Effector memory CD4-positive, alpha-beta T cell (primary cell): Measurements from ENCODE around the gene CA7.

Experiments
- DNase-seq, 3 donors: peaks; one replicate each; pipeline ENCODE4 v3.0.0-alpha.2; 2020
- H3K27ac ChIP-seq: 2 replicates; pipeline ENCODE4 v1.7.0; 2013; ENCODE audit warnings: mild to moderate bottlenecking, low read length, moderate library complexity; ENCODE audit not compliant: insufficient read depth, poor library complexity, severe bottlenecking
- H3K27me3 ChIP-seq: replicated peaks from 2 replicates; pipeline ENCODE4 v1.7.0; 2013; ENCODE audit warnings: mild to moderate bottlenecking, low read length; ENCODE audit not compliant: insufficient read depth, control insufficient read depth, poor library complexity, severe bottlenecking
- H3K36me3 ChIP-seq: 2 replicates; pipeline ENCODE4 v1.7.0; 2013; ENCODE audit warnings: mild to moderate bottlenecking, low read length, moderate library complexity; ENCODE audit not compliant: control insufficient read depth, insufficient read depth
- H3K4me1 ChIP-seq: 2 replicates; pipeline ENCODE4 v1.7.0; 2013; ENCODE audit warnings: low read length, mild to moderate bottlenecking; ENCODE audit not compliant: control insufficient read depth, insufficient read depth, poor library complexity, severe bottlenecking
- H3K4me3 ChIP-seq: 2 replicates; pipeline ENCODE4 v1.7.0; 2013; ENCODE audit warnings: low read length, low read depth, mild to moderate bottlenecking; ENCODE audit not compliant: insufficient read depth, poor library complexity, severe bottlenecking
- H3K9me3 ChIP-seq: 2 replicates; pipeline ENCODE4 v1.7.0; 2013; ENCODE audit warnings: mild to moderate bottlenecking, low read length, moderate library complexity; ENCODE audit not compliant: control insufficient read depth

CA7 gene

DNA sequence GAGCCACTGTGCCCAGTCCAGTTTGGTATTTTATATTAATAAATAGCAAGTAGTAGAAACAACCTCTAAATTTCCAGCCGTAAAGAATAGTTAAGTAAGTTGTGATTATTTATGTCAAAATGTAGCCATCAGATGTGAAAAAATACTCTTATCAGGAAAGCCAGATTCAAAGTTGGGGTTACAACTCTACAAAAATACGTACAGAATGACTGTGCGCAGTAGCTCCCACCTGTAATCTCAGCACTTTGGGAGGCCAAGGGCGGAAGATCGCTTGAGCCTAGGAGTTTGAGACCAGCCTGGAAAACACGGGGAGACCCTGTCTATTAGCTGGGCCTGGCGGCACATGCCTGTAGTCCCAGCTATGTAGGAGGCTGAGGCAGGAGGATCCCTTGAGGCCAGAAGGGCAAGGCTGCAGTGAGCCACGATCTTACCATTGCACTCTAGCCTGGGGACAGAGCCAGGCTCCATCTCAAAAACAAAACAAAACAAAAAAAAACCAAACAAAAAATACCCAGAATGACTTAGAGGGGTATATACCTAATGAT, 37.8 kb downstream of the CA7 start:
- Histone ChIP-seq H3K27ac (no peak overlapping the region), H3K4me3 (no peak overlapping the region), H3K27me3 (no peaks in the 10 kb centered on the region), H3K36me3 (peaks cover 19% of the 10 kb centered on the region), H3K9me3 (no peaks in the 10 kb centered on the region), H3K4me1 (peaks cover 11% of the 10 kb centered on the region)
- no peak for DNase-seq

DNA sequence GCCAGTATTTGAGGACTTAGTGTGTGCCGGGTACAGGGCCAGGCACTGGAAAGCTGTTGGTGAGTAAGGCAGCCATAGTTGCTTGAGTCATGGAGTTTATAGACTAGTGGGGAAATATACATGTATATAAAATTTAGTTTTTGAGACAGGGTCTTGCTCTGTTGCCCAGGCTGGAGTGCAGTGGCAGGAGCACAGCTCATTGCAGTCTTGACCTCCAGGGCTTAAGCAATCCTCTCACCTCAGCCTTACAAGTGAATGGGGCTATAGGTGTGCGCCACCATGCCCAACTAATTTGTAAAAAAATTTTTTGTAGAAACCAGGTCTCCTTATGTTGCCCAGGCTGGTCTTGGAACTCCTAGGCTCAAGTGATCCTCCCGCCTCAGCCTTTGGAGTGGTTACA, 38.5 kb downstream of the CA7 start:
- peaks cover 11% of the 10 kb centered on the region for H3K4me1 ChIP-seq
- no peak overlapping the region for H3K27ac ChIP-seq
- DNase-seq = no peak
- H3K36me3 ChIP-seq = peaks cover 19% of the 10 kb centered on the region
- H3K9me3 ChIP-seq = no peaks in the 10 kb centered on the region
- H3K4me3 ChIP-seq = no peak overlapping the region
- H3K27me3 ChIP-seq = no peaks in the 10 kb centered on the region

DNA sequence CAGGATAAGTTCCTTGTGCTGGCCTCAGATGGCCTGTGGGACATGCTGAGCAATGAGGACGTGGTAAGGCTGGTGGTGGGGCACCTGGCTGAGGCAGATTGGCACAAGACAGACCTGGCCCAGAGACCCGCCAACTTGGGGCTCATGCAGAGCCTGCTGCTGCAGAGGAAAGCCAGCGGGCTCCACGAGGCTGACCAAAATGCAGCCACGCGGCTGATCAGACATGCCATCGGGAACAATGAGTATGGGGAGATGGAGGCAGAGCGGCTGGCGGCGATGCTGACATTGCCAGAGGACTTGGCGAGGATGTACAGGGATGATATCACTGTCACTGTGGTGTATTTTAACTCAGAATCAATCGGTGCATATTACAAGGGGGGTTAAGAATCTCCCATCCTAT, 41.3 kb downstream of the CA7 start:
- Histone ChIP-seq H3K9me3 (no peaks in the 10 kb centered on the region), H3K4me3 (no peak overlapping the region), H3K36me3 (peaks cover 21% of the 10 kb centered on the region), H3K27ac (no peak overlapping the region), H3K27me3 (no peaks in the 10 kb centered on the region), H3K4me1 (peaks cover 5% of the 10 kb centered on the region)
- no peak for DNase-seq

DNA sequence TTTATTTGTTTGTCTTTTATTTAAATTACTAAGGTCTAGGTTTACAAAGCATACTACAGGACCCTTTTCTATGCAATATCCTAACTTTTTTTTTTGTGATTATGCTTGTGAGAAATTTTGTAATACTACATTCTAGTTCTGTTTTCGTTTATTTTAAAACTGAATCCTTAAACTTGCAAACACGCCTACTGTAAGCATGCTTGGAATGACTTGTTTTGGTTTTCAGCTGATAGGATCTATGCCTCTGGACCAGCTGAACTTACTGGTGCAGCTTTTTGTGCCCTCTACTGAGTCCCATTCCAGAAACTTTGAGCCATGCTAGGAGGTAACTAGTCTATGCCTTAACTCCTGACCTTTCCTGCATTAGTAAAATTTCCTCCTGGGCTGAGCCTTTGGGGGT, 42.1 kb downstream of the CA7 start:
- Histone ChIP-seq H3K9me3 (no peaks in the 10 kb centered on the region), H3K27me3 (no peaks in the 10 kb centered on the region), H3K4me3 (no peak overlapping the region), H3K36me3 (peaks cover 21% of the 10 kb centered on the region), H3K27ac (no peak overlapping the region), H3K4me1 (no peaks in the 10 kb centered on the region)
- no peak for DNase-seq

DNA sequence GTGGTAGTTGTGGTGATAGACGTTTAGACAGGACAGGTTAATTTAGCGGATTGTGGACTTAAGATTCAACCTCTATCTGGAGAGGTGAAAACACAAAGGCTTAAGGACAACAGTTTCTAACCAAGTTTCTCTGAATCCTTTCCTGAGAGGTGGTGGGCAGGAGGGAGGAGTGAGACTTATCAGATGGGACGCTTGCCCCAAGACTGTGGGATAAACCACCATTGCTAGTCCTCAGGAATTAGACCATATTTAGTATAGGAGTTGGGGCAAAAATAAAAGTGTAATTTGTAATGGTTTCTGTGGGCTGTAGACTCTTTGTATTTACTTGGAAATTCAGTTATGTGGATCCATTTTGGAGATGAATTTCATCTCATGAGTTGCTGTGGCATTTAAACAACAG, 42.7 kb downstream of the CA7 start:
- Histone ChIP-seq H3K4me3 (no peak overlapping the region), H3K27ac (no peak overlapping the region), H3K27me3 (no peaks in the 10 kb centered on the region), H3K9me3 (no peaks in the 10 kb centered on the region), H3K4me1 (no peaks in the 10 kb centered on the region), H3K36me3 (peaks cover 21% of the 10 kb centered on the region)
- DNase-seq = no peak

DNA sequence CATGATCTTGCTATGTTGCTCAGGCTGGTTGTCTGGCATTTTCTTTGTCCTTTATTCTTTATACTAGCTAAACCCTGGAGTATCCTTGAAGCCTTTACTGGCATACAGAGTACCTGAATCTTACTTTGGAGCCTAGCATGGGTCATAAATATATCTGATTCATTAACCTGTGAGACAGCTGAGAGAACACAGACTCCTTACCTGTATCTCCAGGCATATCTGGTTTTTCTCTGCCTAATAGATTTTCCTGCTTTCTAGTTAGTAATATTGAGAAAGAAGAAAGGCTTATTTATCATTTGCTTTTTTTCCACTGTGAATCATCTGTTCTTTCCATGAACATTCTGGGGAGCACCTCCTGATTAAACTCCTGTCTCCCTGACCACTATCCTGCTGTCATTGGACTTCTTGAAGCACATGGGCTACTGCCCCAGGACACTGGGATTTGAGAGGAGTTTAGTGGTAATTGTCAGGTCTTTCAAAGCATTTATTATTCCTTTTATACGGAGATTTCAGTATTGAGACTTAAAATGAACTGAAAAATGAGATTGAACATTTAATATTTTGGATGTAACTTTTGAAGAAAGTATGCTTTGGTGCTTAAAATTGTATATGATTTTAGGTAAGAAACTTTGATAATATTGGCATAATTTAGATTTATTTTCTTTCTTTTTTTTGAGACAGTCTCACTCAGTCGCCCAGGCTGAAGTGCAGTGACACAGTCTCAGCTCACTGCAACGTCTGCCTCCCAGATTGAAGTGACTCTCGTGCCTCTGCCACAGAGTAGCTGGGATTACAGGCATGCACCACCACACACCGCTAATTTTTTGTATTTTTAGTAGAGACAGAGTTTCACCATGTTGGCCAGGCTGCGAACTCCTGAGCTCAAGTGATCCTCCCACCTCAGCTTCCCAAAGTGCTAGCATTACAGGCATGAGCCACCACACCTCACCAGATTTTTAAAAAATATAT, 44.7 kb downstream of the CA7 start:
- Histone ChIP-seq H3K27ac (no peak overlapping the region), H3K9me3 (no peaks in the 10 kb centered on the region), H3K4me3 (no peak overlapping the region), H3K36me3 (peaks cover 21% of the 10 kb centered on the region), H3K4me1 (no peaks in the 10 kb centered on the region), H3K27me3 (no peaks in the 10 kb centered on the region)
- DNase-seq = no peak

DNA sequence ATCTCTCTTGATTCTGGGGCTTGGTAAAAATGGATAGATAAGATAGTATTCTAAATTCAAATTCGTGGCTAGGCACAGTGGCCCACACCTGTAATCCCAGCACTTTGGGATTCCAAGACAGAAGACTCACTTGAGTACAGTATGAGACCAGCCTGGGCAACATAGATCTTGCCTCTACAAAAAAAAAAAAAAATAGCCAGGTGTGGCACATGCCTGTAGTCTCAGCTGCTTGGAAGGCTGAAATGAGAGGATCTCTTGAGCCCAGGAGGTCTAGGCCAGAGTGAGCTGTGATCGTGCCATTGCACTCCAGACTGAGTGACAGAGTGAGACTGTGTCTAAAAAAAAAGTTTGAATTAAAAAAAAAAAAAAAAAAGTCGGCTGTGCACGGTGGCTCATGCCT, 45.4 kb downstream of the CA7 start:
- H3K4me1 ChIP-seq = no peaks in the 10 kb centered on the region
- DNase-seq = no peak
- no peak overlapping the region for H3K27ac ChIP-seq
- H3K27me3 ChIP-seq = no peaks in the 10 kb centered on the region
- H3K4me3 ChIP-seq = no peak overlapping the region
- no peaks in the 10 kb centered on the region for H3K9me3 ChIP-seq
- peaks cover 17% of the 10 kb centered on the region for H3K36me3 ChIP-seq

DNA sequence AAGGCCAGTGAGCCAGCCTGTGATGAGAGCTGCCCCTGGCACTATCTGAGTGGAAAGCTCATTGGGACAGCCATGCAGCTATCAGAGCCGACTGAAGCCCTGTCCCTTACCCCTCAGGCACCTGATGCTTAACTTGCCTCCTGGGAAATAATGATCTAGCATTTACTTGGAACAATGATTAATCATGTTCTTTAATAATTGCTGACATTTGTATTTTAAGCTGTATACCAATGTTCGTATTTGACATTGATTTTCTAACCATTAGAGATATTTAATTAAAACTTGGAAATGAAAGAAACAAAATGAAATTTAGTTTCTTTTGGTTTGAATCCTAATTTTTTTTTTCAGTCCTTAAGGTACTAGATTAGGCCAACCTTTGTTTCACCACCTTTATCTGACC, 46.6 kb downstream of the CA7 start:
- H3K27ac ChIP-seq = no peak overlapping the region
- no peak overlapping the region for H3K4me3 ChIP-seq
- DNase-seq = no peak
- no peaks in the 10 kb centered on the region for H3K9me3 ChIP-seq
- no peaks in the 10 kb centered on the region for H3K4me1 ChIP-seq
- no peaks in the 10 kb centered on the region for H3K27me3 ChIP-seq
- peaks cover 5% of the 10 kb centered on the region for H3K36me3 ChIP-seq

DNA sequence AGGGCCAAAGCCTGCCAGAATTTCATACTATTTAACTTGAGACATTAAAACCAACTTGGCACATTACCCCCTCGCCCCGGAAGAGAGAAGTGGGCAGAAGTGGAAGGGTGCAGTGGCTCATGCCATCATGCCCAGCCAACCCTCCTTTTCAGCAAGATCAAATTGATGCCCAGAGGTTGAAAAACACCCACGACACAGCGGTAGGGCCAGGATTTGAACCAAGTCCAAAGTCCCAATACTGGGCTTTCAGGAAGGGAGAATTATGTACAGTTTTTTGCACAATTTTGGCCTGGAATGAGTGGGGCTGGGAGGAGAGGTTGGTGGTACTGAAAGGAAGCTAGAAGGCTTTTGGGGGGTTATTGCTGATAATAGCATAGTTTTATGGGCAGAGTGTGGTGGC, 47.1 kb downstream of the CA7 start:
- DNase-seq = no peak
- H3K4me3 ChIP-seq = no peak overlapping the region
- no peak overlapping the region for H3K27ac ChIP-seq
- H3K27me3 ChIP-seq = no peaks in the 10 kb centered on the region
- no peaks in the 10 kb centered on the region for H3K4me1 ChIP-seq
- peaks cover 2% of the 10 kb centered on the region for H3K36me3 ChIP-seq
- no peaks in the 10 kb centered on the region for H3K9me3 ChIP-seq

DNA sequence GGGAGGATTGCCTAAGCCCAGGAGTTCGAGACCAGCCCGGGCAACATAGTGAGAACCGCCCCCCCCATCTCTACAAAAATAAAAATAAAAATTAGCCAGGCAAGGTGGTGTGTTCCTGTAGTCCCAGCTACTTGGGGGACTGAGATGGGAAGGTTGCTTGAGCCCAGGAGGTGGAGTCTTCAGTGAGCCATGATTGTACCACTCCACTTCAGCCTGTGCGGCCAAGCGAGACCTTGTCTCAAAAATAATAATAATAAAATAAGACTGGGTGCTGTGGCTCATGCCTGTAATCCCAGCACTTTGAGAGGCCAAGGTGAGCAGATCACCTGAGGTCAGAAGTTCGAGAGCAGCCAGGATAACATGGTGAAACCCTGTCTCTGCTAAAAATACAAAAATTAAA, 47.6 kb downstream of the CA7 start:
- H3K9me3 ChIP-seq = no peaks in the 10 kb centered on the region
- H3K4me1 ChIP-seq = no peaks in the 10 kb centered on the region
- peaks cover 2% of the 10 kb centered on the region for H3K36me3 ChIP-seq
- DNase-seq = no peak
- H3K27me3 ChIP-seq = no peaks in the 10 kb centered on the region
- no peak overlapping the region for H3K4me3 ChIP-seq
- no peak overlapping the region for H3K27ac ChIP-seq
